Testis (tissue), 2 donors: ENCODE data around the gene KCP.
"Not testable (repeated sequence)": the region's sequence is repeated elsewhere in the genome, so short reads cannot be mapped to it uniquely, and the experiment has no call there.

Experiments used
- POLR2A ChIP-seq: fragments of 450-650 bp; IDR thresholded peaks from one replicate; pipeline ENCODE4 v1.6.1; 2017; ENCODE audit warnings: antibody characterized with exemption, mild to moderate bottlenecking, moderate library complexity
- TF ChIP-seq, protein P1 (sequence below), 3 experiments: fragments of 450-650 bp in 2 of 3; fragments of 200-600 bp in 1 of 3; sonication (generic) in 1 of 3; IDR thresholded peaks; one replicate each; pipeline ENCODE4 v1.5.1; 2016 to 2019; ENCODE audit warnings: antibody characterized with exemption in 3 of 3, mild to moderate bottlenecking in 2 of 3, moderate library complexity in 1 of 3

DNA sequence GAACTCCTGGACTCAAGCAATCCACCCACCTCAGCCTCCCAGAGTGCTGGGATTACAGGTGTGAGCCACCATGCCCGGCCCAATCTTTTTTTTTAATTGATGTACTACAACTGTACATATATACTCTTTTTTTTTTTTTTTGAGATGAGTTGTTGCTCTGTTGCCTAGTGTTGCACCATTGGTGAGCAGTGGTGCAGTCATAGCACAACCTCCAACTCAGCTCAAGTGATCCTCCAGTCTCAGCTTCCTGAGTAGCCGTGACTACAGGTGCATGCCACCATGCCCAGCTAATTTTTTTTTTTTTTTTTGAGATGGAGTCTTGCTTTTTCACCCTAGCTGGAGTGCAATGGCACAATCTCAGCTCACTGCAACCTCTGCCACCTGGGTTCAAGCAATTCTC lies 32.7 kb upstream of the KCP start:
- TF ChIP-seq, protein P1, sequence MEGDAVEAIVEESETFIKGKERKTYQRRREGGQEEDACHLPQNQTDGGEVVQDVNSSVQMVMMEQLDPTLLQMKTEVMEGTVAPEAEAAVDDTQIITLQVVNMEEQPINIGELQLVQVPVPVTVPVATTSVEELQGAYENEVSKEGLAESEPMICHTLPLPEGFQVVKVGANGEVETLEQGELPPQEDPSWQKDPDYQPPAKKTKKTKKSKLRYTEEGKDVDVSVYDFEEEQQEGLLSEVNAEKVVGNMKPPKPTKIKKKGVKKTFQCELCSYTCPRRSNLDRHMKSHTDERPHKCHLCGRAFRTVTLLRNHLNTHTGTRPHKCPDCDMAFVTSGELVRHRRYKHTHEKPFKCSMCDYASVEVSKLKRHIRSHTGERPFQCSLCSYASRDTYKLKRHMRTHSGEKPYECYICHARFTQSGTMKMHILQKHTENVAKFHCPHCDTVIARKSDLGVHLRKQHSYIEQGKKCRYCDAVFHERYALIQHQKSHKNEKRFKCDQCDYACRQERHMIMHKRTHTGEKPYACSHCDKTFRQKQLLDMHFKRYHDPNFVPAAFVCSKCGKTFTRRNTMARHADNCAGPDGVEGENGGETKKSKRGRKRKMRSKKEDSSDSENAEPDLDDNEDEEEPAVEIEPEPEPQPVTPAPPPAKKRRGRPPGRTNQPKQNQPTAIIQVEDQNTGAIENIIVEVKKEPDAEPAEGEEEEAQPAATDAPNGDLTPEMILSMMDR (IDR thresholded peaks at IDR 0.05) = not testable (repeated sequence)
- not testable (repeated sequence) for TF ChIP-seq POLR2A
